NB4 (cell line): ENCODE results near the gene RASGEF1C.

Experiments used
- CTCF ChIP-seq: IDR thresholded peaks from one replicate; pipeline ENCODE4 v1.5.1; 2012; ENCODE audit warnings: low read depth, low read length
- POLR2A ChIP-seq: IDR thresholded peaks from 2 replicates; pipeline ENCODE4 v1.6.1; 2011; ENCODE audit warnings: mild to moderate bottlenecking; ENCODE audit not compliant: insufficient read length; ENCODE audit errors: extremely low read depth

- TF ChIP-seq CTCF = no peak
- no peak for TF ChIP-seq POLR2A
Measured at GRCh38 chr5:180174587-180174972, 34.4 kb downstream of the RASGEF1C start.
